ENCODE results near the gene CCDC171.
"Not testable (repeated sequence)": the region's sequence is repeated elsewhere in the genome, so short reads cannot be mapped to it uniquely, and the experiment has no call there.

CCDC171 gene

DNA sequence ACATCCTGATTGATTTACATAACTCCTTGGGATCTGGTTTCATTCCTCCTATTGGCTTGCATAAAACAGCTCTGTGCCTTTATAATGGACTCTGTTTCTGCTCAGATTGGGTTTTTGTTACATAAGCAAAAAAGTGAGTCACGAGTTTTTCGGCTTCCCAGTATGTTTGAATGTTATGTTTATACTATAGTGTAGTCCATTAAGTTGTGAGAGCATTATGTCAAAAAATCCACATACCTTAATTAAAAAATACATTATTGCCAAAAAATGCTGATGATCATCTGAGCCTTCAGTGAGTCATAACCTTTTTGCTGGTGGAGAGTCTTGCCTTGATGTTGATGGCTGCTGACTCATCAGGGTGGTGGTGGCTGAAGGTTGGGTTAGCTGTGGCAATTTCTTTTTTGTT, 144.6 kb downstream of the CCDC171 start:
- TF ChIP-seq, protein P1, sequence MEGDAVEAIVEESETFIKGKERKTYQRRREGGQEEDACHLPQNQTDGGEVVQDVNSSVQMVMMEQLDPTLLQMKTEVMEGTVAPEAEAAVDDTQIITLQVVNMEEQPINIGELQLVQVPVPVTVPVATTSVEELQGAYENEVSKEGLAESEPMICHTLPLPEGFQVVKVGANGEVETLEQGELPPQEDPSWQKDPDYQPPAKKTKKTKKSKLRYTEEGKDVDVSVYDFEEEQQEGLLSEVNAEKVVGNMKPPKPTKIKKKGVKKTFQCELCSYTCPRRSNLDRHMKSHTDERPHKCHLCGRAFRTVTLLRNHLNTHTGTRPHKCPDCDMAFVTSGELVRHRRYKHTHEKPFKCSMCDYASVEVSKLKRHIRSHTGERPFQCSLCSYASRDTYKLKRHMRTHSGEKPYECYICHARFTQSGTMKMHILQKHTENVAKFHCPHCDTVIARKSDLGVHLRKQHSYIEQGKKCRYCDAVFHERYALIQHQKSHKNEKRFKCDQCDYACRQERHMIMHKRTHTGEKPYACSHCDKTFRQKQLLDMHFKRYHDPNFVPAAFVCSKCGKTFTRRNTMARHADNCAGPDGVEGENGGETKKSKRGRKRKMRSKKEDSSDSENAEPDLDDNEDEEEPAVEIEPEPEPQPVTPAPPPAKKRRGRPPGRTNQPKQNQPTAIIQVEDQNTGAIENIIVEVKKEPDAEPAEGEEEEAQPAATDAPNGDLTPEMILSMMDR (IDR thresholded peaks at IDR 0.05; ENCODE audit: insufficient read depth, missing control alignments): no peak
- FAIRE-seq (no peak), DNase-seq (ENCODE audit: insufficient read length, low spot score) (no peak)

DNA sequence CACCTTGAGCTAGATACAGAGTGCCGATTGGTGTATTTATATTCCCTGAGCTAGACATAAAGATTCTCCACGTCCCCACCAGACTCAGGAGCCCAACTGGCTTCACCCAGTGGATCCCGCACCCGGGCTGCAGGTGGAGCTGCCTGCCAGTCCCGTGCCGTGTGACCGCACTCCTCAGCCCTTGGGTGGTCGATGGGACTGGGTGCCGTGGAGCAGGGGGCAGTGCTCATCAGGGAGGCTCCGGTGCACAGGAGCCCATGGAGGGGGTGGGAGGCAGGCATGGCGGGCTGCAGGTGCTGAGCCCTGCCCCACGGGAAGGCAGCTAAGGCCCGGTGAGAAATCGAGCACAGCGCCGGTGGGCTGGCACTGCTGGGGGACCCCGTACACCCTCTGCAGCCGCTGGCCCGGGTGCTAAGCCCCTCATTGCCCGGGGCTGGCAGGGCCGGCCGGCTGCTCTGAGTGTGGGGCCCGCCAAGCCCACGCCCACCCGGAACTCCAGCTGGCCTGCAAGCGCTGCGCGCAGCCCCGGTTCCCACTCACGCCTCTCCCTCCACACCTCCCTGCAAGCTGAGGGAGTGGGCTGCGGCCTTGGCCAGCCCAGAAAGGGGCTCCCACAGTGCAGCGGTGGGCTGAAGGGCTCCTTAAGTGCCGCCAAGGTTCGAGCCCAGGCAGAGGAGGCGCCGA, 147.2 kb downstream of the CCDC171 start:
- not testable (repeated sequence) for DNase-seq (ENCODE audit: insufficient read length, low spot score); FAIRE-seq

DNA sequence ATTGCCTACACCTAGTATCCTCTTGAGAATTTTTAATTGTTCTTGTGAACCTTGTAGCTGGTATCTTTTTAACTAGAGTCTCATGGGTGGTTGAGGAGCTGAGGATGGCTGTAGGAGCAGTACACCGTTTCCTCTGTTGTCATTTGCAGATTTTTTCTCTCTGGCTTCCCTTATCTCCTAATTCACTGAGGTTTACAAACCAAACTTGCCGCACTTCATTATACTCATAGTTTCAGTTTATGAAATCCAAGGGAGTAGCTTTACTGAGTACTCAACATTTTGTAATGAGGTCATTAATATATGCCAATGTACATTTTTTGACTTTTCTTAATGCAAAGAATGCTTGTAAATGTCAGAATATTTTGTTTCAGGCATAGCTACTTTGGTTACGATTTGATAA, 154.2 kb downstream of the CCDC171 start:
- FAIRE-seq: no peak

DNA sequence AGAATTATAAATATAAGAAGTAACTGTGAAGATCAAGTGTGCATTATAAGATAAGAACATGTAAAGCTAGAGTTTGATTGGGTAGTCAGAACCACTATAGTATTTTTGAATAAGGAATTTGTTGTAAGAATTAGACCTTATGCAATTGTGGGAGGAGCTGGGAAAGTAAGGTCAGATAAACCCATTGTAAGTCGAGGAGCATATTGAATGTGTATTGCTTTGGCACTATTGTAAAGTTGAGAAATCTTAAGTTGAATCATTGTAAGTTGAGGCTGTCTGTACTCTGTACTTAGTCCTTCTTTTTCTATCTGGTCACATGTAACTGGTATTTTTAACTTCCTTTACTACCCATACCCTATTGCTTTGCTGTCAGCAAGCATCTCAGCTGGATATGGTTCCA, 158.7 kb downstream of the CCDC171 start:
- no peak for FAIRE-seq
- no peak for DNase-seq (ENCODE audit: insufficient read length, low spot score)
- TF ChIP-seq, protein P1 (IDR thresholded peaks at IDR 0.05; ENCODE audit: insufficient read depth, missing control alignments): no peak

More for the DNA sequence above, 154.2 kb downstream of the CCDC171 start:
- no peak for DNase-seq (ENCODE audit: insufficient read length, low spot score)
- TF ChIP-seq, protein P1 (IDR thresholded peaks at IDR 0.05; ENCODE audit: insufficient read depth, missing control alignments): no peak

DNA sequence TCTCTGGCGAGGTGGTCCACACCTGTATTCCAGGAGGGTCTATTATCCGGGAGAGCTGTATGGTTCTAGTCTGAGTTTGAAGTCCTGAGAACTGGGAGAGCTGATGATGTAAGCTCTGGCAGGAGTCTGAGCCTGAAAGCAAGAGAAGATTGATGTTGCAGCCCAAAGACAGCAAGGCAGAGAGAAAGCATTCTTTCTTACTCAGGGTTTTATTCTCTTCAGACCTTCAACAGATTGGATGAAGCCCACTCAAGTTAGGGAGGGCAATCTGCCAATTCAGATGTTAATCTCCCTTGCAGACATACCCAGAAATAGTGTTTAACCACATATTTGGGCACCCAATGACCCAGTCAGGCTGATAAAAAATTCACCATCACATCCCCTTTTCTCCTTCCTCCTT, 159.1 kb downstream of the CCDC171 start:
- TF ChIP-seq, protein P1 (IDR thresholded peaks at IDR 0.05; ENCODE audit: insufficient read depth, missing control alignments): no peak
- no peak for FAIRE-seq
- no peak for DNase-seq (ENCODE audit: insufficient read length, low spot score)

DNA sequence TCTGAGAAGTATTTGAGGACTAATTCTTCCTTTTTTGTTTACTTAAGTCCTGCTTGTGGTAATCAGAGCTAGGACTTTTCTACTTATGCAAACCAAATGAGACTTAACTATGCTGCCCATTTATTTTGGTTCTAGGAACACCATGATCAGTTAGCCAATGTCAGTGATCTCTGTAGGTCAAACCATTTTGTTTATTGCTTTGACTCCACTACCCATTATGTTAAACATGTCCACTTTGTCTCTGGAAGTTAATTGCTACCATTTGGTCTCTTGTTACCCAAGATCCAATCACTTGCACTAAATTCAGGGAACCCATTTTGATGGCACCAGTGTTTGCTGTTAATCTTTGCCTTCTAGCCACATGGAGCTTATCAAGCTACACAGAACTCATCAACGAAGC, 161.9 kb downstream of the CCDC171 start:
- no peak for FAIRE-seq
- TF ChIP-seq, protein P1 (IDR thresholded peaks at IDR 0.05; ENCODE audit: insufficient read depth, missing control alignments): no peak
- DNase-seq (ENCODE audit: insufficient read length, low spot score): no peak

DNA sequence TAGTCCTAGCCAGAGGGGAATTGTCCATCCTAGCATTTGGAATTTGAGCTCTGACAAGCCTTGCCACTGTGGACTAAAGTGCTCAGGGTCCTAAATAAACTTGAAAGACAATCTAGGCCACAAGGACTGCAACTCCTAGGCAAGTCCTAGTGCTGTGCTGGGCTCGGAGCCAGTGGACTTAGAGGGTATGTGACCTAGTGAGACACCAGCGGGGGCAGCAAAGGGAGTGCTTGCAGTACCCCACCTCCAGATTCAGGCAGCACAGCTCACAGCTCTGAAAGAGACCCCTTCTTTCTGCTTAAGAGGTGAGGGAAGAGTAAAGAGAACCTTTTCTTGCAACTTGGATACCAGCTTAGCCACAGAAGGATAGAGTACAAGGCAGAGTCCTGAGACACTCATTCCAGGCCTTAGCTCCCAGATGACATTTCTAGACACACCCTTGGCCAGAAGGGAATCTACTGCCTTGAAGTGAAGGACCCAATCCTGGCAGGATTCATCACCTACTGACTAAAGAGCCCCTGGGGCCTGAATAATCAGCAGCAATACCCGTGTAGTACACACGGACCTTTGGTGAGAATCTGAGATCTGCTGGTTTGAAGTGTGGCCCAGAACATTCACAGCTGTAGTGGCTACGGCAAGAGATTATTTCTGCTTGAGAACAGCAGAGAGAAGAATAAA, 164.6 kb downstream of the CCDC171 start:
- no peak for FAIRE-seq
- TF ChIP-seq, protein P1 (IDR thresholded peaks at IDR 0.05; ENCODE audit: insufficient read depth, missing control alignments): no peak
- no peak for DNase-seq (ENCODE audit: insufficient read length, low spot score)
